DMS53 treated with DMSO at 0.1 percent for 48 hours (cell line): ENCODE data around the gene RNF167.
"Not testable (repeated sequence)": the region's sequence is repeated elsewhere in the genome, so short reads cannot be mapped to it uniquely, and the experiment has no call there.

Experiments
- DNase-seq: peaks from one replicate; lab custom pipeline; 2025; ENCODE audit not compliant: unreplicated experiment; lab: John Stamatoyannopoulos, UW

RNF167 gene

GRCh38 chr17:4902540-4902939 is 37.5 kb upstream of the RNF167 start:
- no peak for DNase-seq

- peak; percentile 50 for DNase-seq
These were observed 36.8 kb upstream of the RNF167 start, which contains the start of gene CHRNE for GRCh38 chr17:4903051-4903818. Gene CHRNE, minus strand, starts transcription at chr17:4903098. Its CDS starts 35 bp downstream, at chr17:4903063.

- DNase-seq = not testable (repeated sequence)
These were observed 33.4 kb upstream of the RNF167 start for GRCh38 chr17:4906642-4907041.

- DNase-seq = no peak
These were observed 31.8 kb upstream of the RNF167 start for GRCh38 chr17:4908301-4908700.

- DNase-seq = peak; percentile 81
These were observed 31.2 kb upstream of the RNF167 start for GRCh38 chr17:4908711-4909496.

GRCh38 chr17:4913994-4914393 is 26.1 kb upstream of the RNF167 start:
- no peak for DNase-seq

GRCh38 chr17:4914551-4914950 is 25.5 kb upstream of the RNF167 start:
- not testable (repeated sequence) for DNase-seq

GRCh38 chr17:4919511-4920047 is 20.5 kb upstream of the RNF167 start:
- no peak for DNase-seq

- DNase-seq = no peak
These were observed 19.6 kb upstream of the RNF167 start for GRCh38 chr17:4920351-4921048.

- DNase-seq = no peak
These were observed 18.7 kb upstream of the RNF167 start for GRCh38 chr17:4921320-4921719.

- not testable (repeated sequence) for DNase-seq
These were observed 13.3 kb upstream of the RNF167 start for GRCh38 chr17:4926577-4927335.

- no peak for DNase-seq
These were observed 11.2 kb upstream of the RNF167 start for GRCh38 chr17:4928881-4929280.

GRCh38 chr17:4931963-4932362 is 8.1 kb upstream of the RNF167 start, which contains the start of gene GP1BA:
Gene GP1BA, plus strand, starts transcription at chr17:4932277. Its CDS starts 328 bp downstream, at chr17:4932605.
- DNase-seq = no peak

GRCh38 chr17:4932756-4933155 is 7.3 kb upstream of the RNF167 start:
- no peak for DNase-seq

GRCh38 chr17:4933646-4934045 is 6.4 kb upstream of the RNF167 start:
- no peak for DNase-seq

GRCh38 chr17:4934173-4934979 is 5.7 kb upstream of the RNF167 start:
- no peak for DNase-seq

GRCh38 chr17:4935650-4936049 is 4.4 kb upstream of the RNF167 start:
- no peak for DNase-seq

- DNase-seq = no peak
These were observed 3.6 kb upstream of the RNF167 start for GRCh38 chr17:4936436-4936835.

GRCh38 chr17:4937553-4937952 is 2.5 kb upstream of the RNF167 start:
- DNase-seq = no peak

- DNase-seq = no peak
These were observed 2.0 kb upstream of the RNF167 start for GRCh38 chr17:4938069-4938491.
